Stimulated activated naive CD8-positive, alpha-beta T cell treated with anti-CD3 and anti-CD28 coated beads, Interleukin-15, amount 100 ng/mL, for 72 hours (primary cell): ENCODE results near the gene TROAP.
"Not testable (repeated sequence)": the region's sequence is repeated elsewhere in the genome, so short reads cannot be mapped to it uniquely, and the experiment has no call there.

ENCODE experiments used
- ATAC-seq: fragments of 150-1000 bp; cut with Tn5 transposase; 2 replicates; pipeline ENCODE4 v1.10.0; 2021; ENCODE audit warnings: mild to moderate bottlenecking, moderate library complexity
- DNase-seq, 2 donors: peaks; one replicate each; pipeline ENCODE4 v3.0.0; 2021 to 2022
- H3K27ac Mint-ChIP-seq, 2 donors: one replicate each; pipeline ENCODE4 v1.8.0; 2022; ENCODE audit warnings: mild to moderate bottlenecking in 2 of 2, mixed read lengths in 2 of 2, moderate library complexity in 2 of 2
- H3K27me3 Mint-ChIP-seq: one replicate; pipeline ENCODE4 v1.8.0; 2022; ENCODE audit warnings: mixed read lengths
- H3K4me1 Mint-ChIP-seq: one replicate; pipeline ENCODE4 v1.8.0; 2022; ENCODE audit warnings: mild to moderate bottlenecking, mixed read lengths
- H3K4me3 Mint-ChIP-seq, 2 donors: one replicate each; pipeline ENCODE4 v1.8.0; 2022; ENCODE audit warnings: mild to moderate bottlenecking in 2 of 2, mixed read lengths in 2 of 2, moderate library complexity in 1 of 2
- H3K9me3 Mint-ChIP-seq, 2 donors: one replicate each; pipeline ENCODE4 v1.8.0; 2022; ENCODE audit warnings: mixed read lengths in 2 of 2

TROAP gene

GRCh38 chr12:49322708-49323523 is at the start of gene TROAP:
TROAP (plus strand) TSS chr12:49323255; CDS start chr12:49323609, 354 bp downstream.
- H3K27ac Mint-ChIP-seq, result peak within 1 kb of the TSS; percentile 95 to 98
- DNase-seq (peak; percentile 98 to 99), ATAC-seq (peak; percentile 95)
- peaks cover 23% of the 10 kb centered on the region for H3K4me1 Mint-ChIP-seq
- peak within 1 kb of the TSS; percentile 91 to 94 for H3K4me3 Mint-ChIP-seq
- H3K9me3 Mint-ChIP-seq, result no peaks in the 10 kb centered on the region
- H3K27me3 Mint-ChIP-seq, result no peaks in the 10 kb centered on the region

DNA sequence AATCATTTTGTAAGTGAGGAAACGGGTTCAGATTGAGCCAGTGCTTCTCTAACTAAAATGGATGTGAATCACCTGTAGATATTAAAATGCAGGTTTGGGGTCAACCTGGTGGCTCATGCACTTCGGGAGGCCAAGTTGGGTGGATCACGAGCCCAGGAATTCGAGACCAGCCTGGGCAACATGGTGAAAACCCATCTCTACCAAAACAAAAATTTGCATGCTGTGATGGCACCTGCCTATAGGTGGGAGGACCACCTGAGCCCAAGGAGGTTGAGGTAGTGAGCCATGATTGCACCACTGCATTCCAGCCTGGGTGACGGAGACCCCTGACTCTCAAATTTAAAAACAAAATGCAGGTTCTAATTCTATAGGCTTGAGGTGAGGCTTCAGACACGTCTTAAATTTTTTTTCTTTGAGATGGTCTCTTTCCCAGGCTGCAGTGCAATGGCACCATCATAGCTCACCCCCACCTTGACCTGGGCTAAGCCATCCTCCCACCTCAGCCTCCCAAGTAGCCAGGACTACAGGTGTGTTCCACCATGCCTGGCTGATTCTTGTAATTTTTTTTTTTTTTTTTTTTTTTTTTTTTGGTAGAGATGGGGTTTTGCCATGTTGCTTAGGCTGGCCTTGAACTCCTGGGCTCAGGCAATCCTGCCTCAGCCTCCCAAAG is 49.2 kb upstream of the TROAP start:
- Mint-ChIP-seq H3K4me1 (peaks cover 9% of the 10 kb centered on the region), H3K27ac (no peak overlapping the region), H3K9me3 (no peaks in the 10 kb centered on the region), H3K27me3 (peaks cover under 1% of the 10 kb centered on the region), H3K4me3 (no peak overlapping the region)
- ATAC-seq (no peak), DNase-seq (no peak)

DNA sequence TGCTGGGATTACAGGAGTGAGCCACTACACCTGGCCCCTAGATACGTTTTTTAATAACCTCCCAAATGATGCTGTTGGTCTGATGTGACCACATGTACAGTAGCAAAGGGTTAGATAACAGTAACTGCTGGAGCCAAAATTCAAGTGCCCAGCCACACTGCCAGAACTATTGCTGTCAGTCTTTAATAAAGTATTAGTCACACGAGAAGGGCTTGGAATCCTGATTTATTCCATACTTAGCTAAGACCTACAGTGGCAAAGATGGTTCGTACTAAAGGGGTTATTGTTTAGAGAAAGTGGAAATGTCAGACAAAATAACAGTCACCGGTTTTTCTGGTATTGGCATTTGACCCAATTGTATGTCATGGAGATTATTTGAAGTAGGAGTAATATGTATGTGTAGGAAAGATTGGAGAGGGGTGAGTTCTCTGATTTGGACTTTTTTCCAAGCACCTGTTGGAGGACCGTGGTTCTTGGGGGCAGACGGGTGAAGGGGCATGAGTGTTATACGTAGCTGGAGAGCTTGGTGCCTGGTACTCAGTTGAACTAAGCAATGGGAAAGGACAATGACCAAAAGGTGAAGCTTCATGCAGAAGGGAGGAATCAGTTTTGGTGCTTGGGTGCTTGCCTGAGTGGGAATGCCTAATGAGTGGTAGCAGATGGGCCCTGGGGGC is 48.5 kb upstream of the TROAP start:
- ATAC-seq (no peak), DNase-seq (no peak)
- no peaks in the 10 kb centered on the region for H3K9me3 Mint-ChIP-seq
- peaks cover 4% of the 10 kb centered on the region for H3K4me1 Mint-ChIP-seq
- H3K27ac Mint-ChIP-seq, result no peak overlapping the region
- no peak overlapping the region for H3K4me3 Mint-ChIP-seq
- H3K27me3 Mint-ChIP-seq, result peaks cover 7% of the 10 kb centered on the region

GRCh38 chr12:49276304-49277290 is 46.5 kb upstream of the TROAP start:
- Mint-ChIP-seq H3K4me1 (no peaks in the 10 kb centered on the region), H3K27ac (no peak overlapping the region)

GRCh38 chr12:49277466-49277865 is 45.6 kb upstream of the TROAP start:
- Mint-ChIP-seq H3K27ac (no peak overlapping the region), H3K27me3 (peaks cover 32% of the 10 kb centered on the region), H3K4me3 (no peak overlapping the region), H3K9me3 (no peaks in the 10 kb centered on the region), H3K4me1 (no peaks in the 10 kb centered on the region)
- peak; percentile 31 for ATAC-seq
- no peak for DNase-seq

More at GRCh38 chr12:49276304-49277290, 46.5 kb upstream of the TROAP start:
- DNase-seq (no peak), ATAC-seq (no peak)
- peaks cover 24% of the 10 kb centered on the region for H3K27me3 Mint-ChIP-seq
- no peak overlapping the region for H3K4me3 Mint-ChIP-seq
- H3K9me3 Mint-ChIP-seq, result no peaks in the 10 kb centered on the region

DNA sequence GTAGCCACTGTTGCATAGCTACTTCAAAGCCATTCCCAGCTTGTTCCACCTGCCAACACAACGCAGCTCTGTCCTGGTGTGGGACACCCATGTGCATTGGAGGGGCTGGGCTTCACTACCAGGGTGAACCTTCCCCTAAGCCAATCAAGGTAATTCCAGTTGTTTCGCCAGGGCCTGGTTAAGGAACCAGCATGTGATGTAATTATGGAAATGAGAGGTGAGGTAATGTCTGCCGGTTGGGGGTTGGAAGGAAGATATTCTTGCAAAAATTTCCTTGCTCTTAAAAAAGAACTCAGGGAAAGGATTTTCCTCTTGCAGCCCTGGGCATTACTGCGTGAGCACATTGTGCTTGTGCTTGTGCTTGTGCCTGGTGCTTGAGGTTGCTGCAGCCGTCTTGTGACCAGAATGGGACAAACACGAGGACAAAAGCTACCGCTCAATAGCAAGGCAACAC is 43.3 kb upstream of the TROAP start:
- no peak overlapping the region for H3K27ac Mint-ChIP-seq
- H3K9me3 Mint-ChIP-seq, result no peaks in the 10 kb centered on the region
- DNase-seq, result no peak
- H3K4me1 Mint-ChIP-seq, result no peaks in the 10 kb centered on the region
- H3K4me3 Mint-ChIP-seq, result no peak overlapping the region
- ATAC-seq, result no peak
- peaks cover 45% of the 10 kb centered on the region for H3K27me3 Mint-ChIP-seq

DNA sequence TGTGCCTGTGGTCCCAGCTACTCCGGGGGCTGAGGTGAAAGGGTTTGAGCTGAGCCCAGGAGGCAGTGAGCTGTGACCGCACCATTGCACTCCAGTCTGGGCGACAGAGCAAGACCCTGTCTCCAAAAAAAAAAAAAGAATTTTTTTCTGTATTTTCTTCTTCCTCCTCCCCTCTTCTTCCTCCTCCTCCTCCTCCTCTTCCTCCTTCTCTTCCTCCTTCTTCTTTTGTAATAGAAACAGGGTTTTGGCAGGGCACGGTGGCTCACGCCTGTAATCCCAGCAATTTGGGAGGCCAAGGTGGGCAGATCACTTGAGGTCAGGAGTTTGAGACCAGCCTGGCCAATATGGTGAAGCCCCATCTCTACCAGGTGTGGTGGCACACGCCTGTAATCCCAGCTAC is 42.5 kb upstream of the TROAP start:
- not testable (repeated sequence) for H3K4me3 Mint-ChIP-seq, H3K9me3 Mint-ChIP-seq, H3K27ac Mint-ChIP-seq, H3K4me1 Mint-ChIP-seq, ATAC-seq, DNase-seq
- H3K27me3 Mint-ChIP-seq, result peaks cover 50% of the 10 kb centered on the region

GRCh38 chr12:49282302-49282701 is 40.8 kb upstream of the TROAP start:
- H3K9me3 Mint-ChIP-seq, result no peaks in the 10 kb centered on the region
- no peak overlapping the region for H3K27ac Mint-ChIP-seq
- peaks cover 60% of the 10 kb centered on the region for H3K27me3 Mint-ChIP-seq
- no peak overlapping the region for H3K4me3 Mint-ChIP-seq
- no peaks in the 10 kb centered on the region for H3K4me1 Mint-ChIP-seq
- DNase-seq (no peak), ATAC-seq (no peak)

GRCh38 chr12:49282740-49283375 is 40.2 kb upstream of the TROAP start:
- ATAC-seq, H3K27ac Mint-ChIP-seq, H3K4me1 Mint-ChIP-seq: not testable (repeated sequence)

GRCh38 chr12:49283541-49284429 is 39.3 kb upstream of the TROAP start:
- no peak for ATAC-seq
- no peaks in the 10 kb centered on the region for H3K4me1 Mint-ChIP-seq
- H3K9me3 Mint-ChIP-seq, result no peaks in the 10 kb centered on the region
- no peak overlapping the region for H3K27ac Mint-ChIP-seq
- peaks cover 75% of the 10 kb centered on the region for H3K27me3 Mint-ChIP-seq
- DNase-seq, result no peak
- H3K4me3 Mint-ChIP-seq, result no peak overlapping the region

More at GRCh38 chr12:49282740-49283375, 40.2 kb upstream of the TROAP start:
- peaks cover 65% of the 10 kb centered on the region for H3K27me3 Mint-ChIP-seq
- DNase-seq, H3K9me3 Mint-ChIP-seq, H3K4me3 Mint-ChIP-seq: not testable (repeated sequence)

GRCh38 chr12:49284672-49285071 is 38.4 kb upstream of the TROAP start:
- ATAC-seq (no peak), DNase-seq (no peak)
- peaks cover 72% of the 10 kb centered on the region for H3K27me3 Mint-ChIP-seq
- no peaks in the 10 kb centered on the region for H3K4me1 Mint-ChIP-seq
- no peak overlapping the region for H3K27ac Mint-ChIP-seq
- no peak overlapping the region for H3K4me3 Mint-ChIP-seq
- H3K9me3 Mint-ChIP-seq, result no peaks in the 10 kb centered on the region

- Mint-ChIP-seq H3K4me3 (no peak overlapping the region), H3K4me1 (no peaks in the 10 kb centered on the region), H3K9me3 (no peaks in the 10 kb centered on the region), H3K27ac (peak overlapping the region in 1 of 2 donors; percentile 59), H3K27me3 (peaks cover 63% of the 10 kb centered on the region)
- ATAC-seq, result no peak
- DNase-seq, result no peak
Measured at GRCh38 chr12:49287876-49288275, 35.2 kb upstream of the TROAP start.

DNA sequence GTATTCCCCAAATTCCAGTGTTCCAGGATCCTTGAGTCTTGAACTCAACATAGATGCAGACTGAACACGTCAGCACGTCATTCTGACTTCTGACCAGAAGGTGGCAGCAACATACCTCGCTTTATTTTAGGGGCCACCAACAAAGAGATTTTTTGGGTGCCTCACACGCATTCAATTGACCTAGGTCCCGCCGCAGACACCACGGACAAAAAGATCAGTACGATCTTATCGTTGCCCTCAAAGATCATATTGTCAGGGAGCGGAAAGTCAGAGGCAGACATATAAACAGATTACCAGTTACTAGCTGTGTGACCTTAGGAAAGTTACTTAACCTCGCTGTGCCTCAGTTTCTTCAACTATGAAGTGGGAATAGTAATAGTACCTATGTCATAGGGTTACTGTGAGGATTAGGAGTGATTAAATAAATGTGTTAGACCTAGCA is 34.6 kb upstream of the TROAP start:
- H3K27ac Mint-ChIP-seq, result no peak overlapping the region
- H3K4me3 Mint-ChIP-seq, result no peak overlapping the region
- no peaks in the 10 kb centered on the region for H3K9me3 Mint-ChIP-seq
- H3K4me1 Mint-ChIP-seq, result no peaks in the 10 kb centered on the region
- peaks cover 68% of the 10 kb centered on the region for H3K27me3 Mint-ChIP-seq
- ATAC-seq (peak; percentile 71), DNase-seq (peak; percentile 65 to 68)
